ENCODE results near the gene SYCP2L.

- no peak for TF ChIP-seq CTCF (IDR thresholded peaks at IDR 0.05 in 4 of 5, conservative IDR thresholded peaks at IDR 0.05 in 1 of 5)
- no peak for TF ChIP-seq POLR2A (IDR thresholded peaks at IDR 0.05)
Measured at GRCh38 chr6:10891960-10892359, 5.1 kb downstream of the SYCP2L start.
